ENCODE measurements around the gene CEP170B.

- TF ChIP-seq POLR2AphosphoS5 (IDR thresholded peaks at IDR 0.05; ENCODE audit: borderline replicate concordance, low read depth, low read length): no peak
- no peak for TF ChIP-seq EZH2 (IDR thresholded peaks at IDR 0.05)
Measured at GRCh38 chr14:104940526-104941150, 75.6 kb downstream of the CEP170B start.
